NB4 (cell line): Measurements from ENCODE around the gene TMEM238L.

Source experiments
- CTCF ChIP-seq: IDR thresholded peaks from one replicate; pipeline ENCODE4 v1.5.1; 2012; ENCODE audit warnings: low read depth, low read length
- MAX ChIP-seq: IDR thresholded peaks from 2 replicates; pipeline ENCODE4 v1.6.1; 2011; ENCODE audit warnings: low read depth, low read length
- MYC ChIP-seq: IDR thresholded peaks from 2 replicates; pipeline ENCODE4 v1.6.1; 2011; ENCODE audit warnings: low read depth, low read length
- POLR2A ChIP-seq: IDR thresholded peaks from 2 replicates; pipeline ENCODE4 v1.6.1; 2011; ENCODE audit warnings: mild to moderate bottlenecking; ENCODE audit not compliant: insufficient read length; ENCODE audit errors: extremely low read depth

DNA sequence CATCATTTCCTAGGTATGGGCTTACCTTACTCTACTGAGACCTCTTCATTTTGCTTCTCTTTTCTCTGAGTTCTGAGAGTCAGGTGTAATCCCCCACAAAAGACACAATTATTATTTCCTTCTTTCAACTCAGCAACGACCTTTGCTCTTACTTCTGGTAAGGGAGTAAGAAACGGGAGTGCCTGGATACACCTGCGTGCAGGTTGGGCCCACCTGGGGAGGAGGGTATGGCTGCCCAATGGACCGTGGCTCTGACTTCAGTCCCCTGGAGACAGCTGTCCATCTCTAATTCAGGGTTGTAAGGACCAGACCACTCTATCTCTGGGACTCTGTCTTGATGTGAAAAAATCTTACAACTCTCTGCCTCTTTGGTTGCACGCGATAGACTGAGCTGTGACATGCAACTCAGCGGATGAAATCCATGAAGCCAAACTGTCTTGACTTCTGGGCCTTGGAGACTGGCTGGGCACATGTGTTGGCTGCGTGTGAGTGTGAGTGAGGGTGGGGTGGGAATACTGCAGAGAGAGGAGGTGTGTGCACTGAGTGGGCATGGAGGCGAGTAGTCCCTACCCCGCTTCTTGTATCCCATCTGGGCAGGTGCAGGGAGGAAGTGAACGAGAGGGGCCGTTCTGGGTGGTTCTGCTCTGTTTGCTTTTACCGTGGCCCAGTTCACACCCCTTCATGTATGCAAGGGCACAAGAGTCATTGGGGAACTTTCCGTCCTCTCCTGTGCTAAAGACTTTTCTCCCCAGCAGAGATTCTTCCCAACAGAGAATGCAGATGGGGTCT lies 1.2 kb downstream of the TMEM238L start:
- no peak for TF ChIP-seq POLR2A
- TF ChIP-seq CTCF, result no peak
- TF ChIP-seq MYC, result no peak
- no peak for TF ChIP-seq MAX
